Right ventricle myocardium inferior (tissue), 1 donor: Measurements from ENCODE around the gene ADH1B. TPM values are rescaled to one million over a fixed set of nuclear protein-coding genes. Genes with fewer than 3 reads are reported as not detected.
"Not testable (repeated sequence)": the region's sequence is repeated elsewhere in the genome, so short reads cannot be mapped to it uniquely, and the experiment has no call there.

Experiments
- ATAC-seq: fragments of 200-7000 bp; cut with Tn5 transposase; one replicate; pipeline ENCODE4 v1.9.1; 2020; ENCODE audit warnings: mild to moderate bottlenecking, moderate library complexity
- DNase-seq: peaks from one replicate; pipeline ENCODE4 v3.0.0; 2021; ENCODE audit errors: missing footprints
- intact Hi-C: fragments of 100-400 bp; cut with DNase I; formaldehyde crosslinking; loops from one replicate; pipeline ENCODE4 v1.11.0; 2022
- long read RNA-seq: library from polyadenylated mRNA; unstranded; transcript quantifications from one replicate; pipeline ENCODE4 v2.0.0, GENCODE V29; 2021
- total RNA-seq: library from RNA; stranded (reverse); fragmentation: NEBNext Ultra II Directional; extraction: Animal tissue kit (Norgen Biotek cat#: 25700); gene quantifications from one replicate; pipeline ENCODE4 v1.2.1, GENCODE V29; 2021
- donor health status: DM: no; HTN: yes; CAD: no; lungs with severe emphysema.

ADH1B gene
- 155 TPM for total RNA-seq
- long read RNA-seq, full-length matches to known transcripts, result 54 of 60 reads
- long read RNA-seq, partial matches to known transcripts, result 3 of 60 reads
- long read RNA-seq, other reads (novel, unspliced or antisense), result 3 of 60 reads

GRCh38 chr4:99321241-99322191 lies at the start of gene ADH1B:
ADH1B (minus strand) TSS chr4:99321401; CDS start chr4:99321331, 70 bp downstream.
- ATAC-seq, result peak; percentile 27
- intact Hi-C loops, result loop anchor here (5.0 kb wide), 1 partner anchor 119 kb away; no protein-coding TSS in a partner anchor
- no peak for DNase-seq

DNA sequence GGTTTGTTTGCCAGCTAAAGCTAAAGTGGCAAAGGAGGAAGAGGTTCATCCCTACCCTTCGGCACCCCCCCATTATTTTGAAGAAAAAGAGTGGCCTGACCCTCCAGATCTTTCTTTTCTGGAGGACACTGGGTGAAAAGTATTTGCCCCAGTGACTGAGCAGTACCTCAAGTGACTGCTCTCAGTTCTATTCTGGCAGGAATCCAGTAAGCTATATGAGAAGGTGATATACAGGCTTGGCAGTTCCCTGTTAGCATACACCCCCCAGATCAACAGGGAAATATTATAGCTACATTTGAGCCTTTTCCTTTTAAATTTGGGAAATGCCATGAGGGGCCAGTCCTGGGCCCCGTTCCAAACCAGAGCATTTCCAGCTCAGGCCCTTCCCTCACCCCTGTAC lies 46.6 kb upstream of the ADH1B start:
- intact Hi-C loops, ATAC-seq, DNase-seq: not testable (repeated sequence)

GRCh38 chr4:99366491-99366890 lies 45.3 kb upstream of the ADH1B start:
- DNase-seq, result no peak
- intact Hi-C loops, result no loop called here
- no peak for ATAC-seq

DNA sequence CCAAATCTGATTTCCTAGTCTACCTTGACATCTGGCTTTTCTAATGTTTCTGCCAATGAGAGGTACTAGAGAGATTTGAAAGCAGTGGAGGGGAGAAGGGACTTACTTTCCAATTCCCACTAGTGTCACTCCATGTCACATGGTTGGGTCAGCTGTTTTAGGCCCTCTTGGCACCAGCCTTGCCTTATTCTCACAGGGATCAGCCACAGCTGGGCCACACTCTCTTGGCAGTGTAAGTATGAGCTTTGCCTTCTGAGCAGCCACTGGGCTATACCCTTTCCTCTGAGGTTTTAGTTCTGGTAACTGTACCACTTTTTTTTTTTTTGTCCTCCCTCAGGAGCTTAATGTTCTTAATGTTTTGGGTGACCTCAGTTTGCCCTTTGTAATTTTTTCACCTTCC lies 41.6 kb upstream of the ADH1B start:
- DNase-seq, result peak; percentile 77

GRCh38 chr4:99361899-99362275 lies 40.7 kb upstream of the ADH1B start:
- ATAC-seq, result no peak
- DNase-seq, result no peak
- intact Hi-C loops, result no loop called here

More for the DNA sequence above, 41.6 kb upstream of the ADH1B start:
- intact Hi-C loops, result no loop called here
- ATAC-seq, result peak; percentile 96

DNA sequence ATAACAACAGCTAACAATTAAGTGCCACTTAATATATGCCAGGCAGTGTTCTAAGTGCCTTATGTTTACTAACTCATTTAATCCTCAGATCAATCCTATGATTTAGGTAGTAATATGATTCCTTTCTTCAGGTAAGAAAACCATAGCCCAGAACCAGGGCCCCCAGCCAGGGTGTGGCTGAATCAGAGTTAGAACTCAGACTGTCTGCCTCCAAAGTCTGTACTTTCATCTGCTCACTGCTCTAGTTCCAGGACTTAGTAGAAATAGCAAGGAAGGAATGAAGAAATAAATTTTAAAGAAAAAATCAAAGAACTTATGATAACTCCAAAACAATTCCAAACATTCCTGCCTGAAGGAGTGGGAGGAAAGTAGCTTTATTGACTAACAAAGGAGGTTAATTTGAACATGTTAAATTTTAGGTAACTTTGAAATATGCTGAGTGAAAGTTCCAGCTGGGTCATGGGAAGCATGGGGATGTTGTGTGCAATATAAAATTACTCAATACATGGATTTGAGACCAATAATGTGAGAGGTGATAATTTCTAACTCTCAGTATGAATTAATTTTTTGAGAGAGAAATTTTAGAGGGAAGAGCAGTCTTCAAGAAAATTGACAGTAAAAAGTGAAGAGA lies 40.2 kb upstream of the ADH1B start:
- DNase-seq (no peak), ATAC-seq (no peak)
- intact Hi-C loops, result no loop called here

GRCh38 chr4:99359480-99360204 lies 38.4 kb upstream of the ADH1B start:
- ATAC-seq, result no peak
- intact Hi-C loops, result no loop called here

GRCh38 chr4:99357948-99358347 lies 36.7 kb upstream of the ADH1B start:
- ATAC-seq (no peak), DNase-seq (no peak)
- intact Hi-C loops, result no loop called here

More at GRCh38 chr4:99359480-99360204, 38.4 kb upstream of the ADH1B start:
- DNase-seq, result no peak

GRCh38 chr4:99356992-99357391 lies 35.8 kb upstream of the ADH1B start:
- no peak for DNase-seq
- ATAC-seq, result no peak
- intact Hi-C loops, result no loop called here

GRCh38 chr4:99356149-99356548 lies 34.9 kb upstream of the ADH1B start:
- DNase-seq, ATAC-seq, intact Hi-C loops: not testable (repeated sequence)

- ATAC-seq, result peak; percentile 64
- intact Hi-C loops, result no loop called here
- no peak for DNase-seq
Observed at GRCh38 chr4:99352602-99353537, 31.7 kb upstream of the ADH1B start, which contains the start of gene ADH1C. ADH1C (minus strand) TSS chr4:99352746; CDS start chr4:99352675, 71 bp downstream.

DNA sequence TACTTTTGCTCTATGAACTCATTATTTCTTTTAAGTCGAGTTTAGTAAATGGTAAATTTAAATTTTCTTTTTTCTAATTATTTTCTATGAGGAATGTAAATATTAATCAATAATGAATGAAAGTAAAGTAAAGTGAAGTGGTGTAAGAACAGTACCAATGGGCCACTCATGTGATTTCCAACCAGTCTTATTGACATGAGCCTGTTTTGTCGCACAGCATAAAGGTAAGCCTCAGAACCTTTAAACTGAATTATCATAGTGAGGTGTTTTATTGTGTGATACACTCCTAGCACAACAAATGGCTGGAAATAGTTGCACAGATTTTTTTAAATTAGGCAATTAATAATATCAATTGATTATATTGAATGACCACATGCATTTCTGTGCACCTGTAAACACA lies 30.3 kb upstream of the ADH1B start:
- intact Hi-C loops, result no loop called here
- DNase-seq (no peak), ATAC-seq (no peak)

GRCh38 chr4:99349338-99349737 lies 28.1 kb upstream of the ADH1B start:
- intact Hi-C loops, result no loop called here
- no peak for ATAC-seq
- no peak for DNase-seq

GRCh38 chr4:99342624-99343023 lies 21.4 kb upstream of the ADH1B start:
- DNase-seq, intact Hi-C loops, ATAC-seq: not testable (repeated sequence)

- DNase-seq, result no peak
- intact Hi-C loops, result no loop called here
- ATAC-seq, result no peak
Observed at GRCh38 chr4:99341426-99341825, 20.2 kb upstream of the ADH1B start.

GRCh38 chr4:99339172-99339571 lies 18.0 kb upstream of the ADH1B start:
- no peak for ATAC-seq
- intact Hi-C loops, result no loop called here
- no peak for DNase-seq

GRCh38 chr4:99336553-99336952 lies 15.4 kb upstream of the ADH1B start:
- DNase-seq (no peak), ATAC-seq (no peak)
- intact Hi-C loops, result no loop called here

- ATAC-seq, result no peak
- intact Hi-C loops, result no loop called here
- DNase-seq, result no peak
Observed at GRCh38 chr4:99334880-99335279, 13.7 kb upstream of the ADH1B start.
